Measurements from ENCODE around the gene FNDC3B.

Gene FNDC3B

DNA sequence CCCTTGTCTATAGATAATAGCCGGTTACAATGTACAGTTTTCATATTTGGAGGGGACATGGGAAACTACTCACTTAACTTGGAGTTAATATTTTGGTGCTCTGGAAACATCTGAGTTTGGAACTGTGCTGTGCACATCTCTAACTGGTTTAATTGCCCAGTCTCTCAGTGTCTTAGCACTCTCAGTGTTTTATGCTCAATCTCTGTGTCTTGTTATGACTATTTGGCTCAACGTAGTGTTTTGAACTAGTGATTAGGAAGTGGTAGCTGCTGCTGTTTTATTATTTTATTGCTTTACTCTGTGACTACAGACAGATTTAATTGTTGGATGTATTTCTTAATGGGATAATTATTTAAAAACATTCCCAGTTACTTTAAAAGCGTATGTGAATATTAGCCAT is 17.0 kb downstream of the FNDC3B start:
- no peak overlapping the region for H3K27ac ChIP-seq (ENCODE audit: low read depth, low read length)
- no peaks in the 10 kb centered on the region for H3K9me3 ChIP-seq (ENCODE audit: insufficient read depth, low read length)
- H3K36me3 ChIP-seq (ENCODE audit: low read length): no peaks in the 10 kb centered on the region
- no peak overlapping the region for H3K4me3 ChIP-seq (ENCODE audit: insufficient read depth, low read length, poor library complexity, severe bottlenecking)
- H3K27me3 ChIP-seq (ENCODE audit: low read length): no peaks in the 10 kb centered on the region
- no peak overlapping the region for H3K9ac ChIP-seq (ENCODE audit: low read length)
- no peaks in the 10 kb centered on the region for H3K9me2 ChIP-seq (replicated peaks; ENCODE audit: insufficient read depth, low read length)
- TF ChIP-seq, protein P1, sequence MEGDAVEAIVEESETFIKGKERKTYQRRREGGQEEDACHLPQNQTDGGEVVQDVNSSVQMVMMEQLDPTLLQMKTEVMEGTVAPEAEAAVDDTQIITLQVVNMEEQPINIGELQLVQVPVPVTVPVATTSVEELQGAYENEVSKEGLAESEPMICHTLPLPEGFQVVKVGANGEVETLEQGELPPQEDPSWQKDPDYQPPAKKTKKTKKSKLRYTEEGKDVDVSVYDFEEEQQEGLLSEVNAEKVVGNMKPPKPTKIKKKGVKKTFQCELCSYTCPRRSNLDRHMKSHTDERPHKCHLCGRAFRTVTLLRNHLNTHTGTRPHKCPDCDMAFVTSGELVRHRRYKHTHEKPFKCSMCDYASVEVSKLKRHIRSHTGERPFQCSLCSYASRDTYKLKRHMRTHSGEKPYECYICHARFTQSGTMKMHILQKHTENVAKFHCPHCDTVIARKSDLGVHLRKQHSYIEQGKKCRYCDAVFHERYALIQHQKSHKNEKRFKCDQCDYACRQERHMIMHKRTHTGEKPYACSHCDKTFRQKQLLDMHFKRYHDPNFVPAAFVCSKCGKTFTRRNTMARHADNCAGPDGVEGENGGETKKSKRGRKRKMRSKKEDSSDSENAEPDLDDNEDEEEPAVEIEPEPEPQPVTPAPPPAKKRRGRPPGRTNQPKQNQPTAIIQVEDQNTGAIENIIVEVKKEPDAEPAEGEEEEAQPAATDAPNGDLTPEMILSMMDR (IDR thresholded peaks at IDR 0.05; ENCODE audit: insufficient read depth, low read length, poor library complexity, severe bottlenecking): no peak
- no peak for TF ChIP-seq EZH2phosphoT487 (conservative IDR thresholded peaks at IDR 0.05; ENCODE audit: low read length)
- no peaks in the 10 kb centered on the region for H3K79me2 ChIP-seq (ENCODE audit: insufficient read depth, low read length)
- 0 out of 2 replicates have a peak, but pooled peaks cover 5% of the 10 kb centered on the region for H4K20me1 ChIP-seq (ENCODE audit: low read depth, low read length)
- H3F3A ChIP-seq (ENCODE audit: insufficient read depth): no peaks in the 10 kb centered on the region
- no peak overlapping the region for H2AFZ ChIP-seq (ENCODE audit: low read depth, low read length, severe bottlenecking)
- no peak overlapping the region for H3K4me2 ChIP-seq (ENCODE audit: low read depth, low read length, poor library complexity, severe bottlenecking)

DNA sequence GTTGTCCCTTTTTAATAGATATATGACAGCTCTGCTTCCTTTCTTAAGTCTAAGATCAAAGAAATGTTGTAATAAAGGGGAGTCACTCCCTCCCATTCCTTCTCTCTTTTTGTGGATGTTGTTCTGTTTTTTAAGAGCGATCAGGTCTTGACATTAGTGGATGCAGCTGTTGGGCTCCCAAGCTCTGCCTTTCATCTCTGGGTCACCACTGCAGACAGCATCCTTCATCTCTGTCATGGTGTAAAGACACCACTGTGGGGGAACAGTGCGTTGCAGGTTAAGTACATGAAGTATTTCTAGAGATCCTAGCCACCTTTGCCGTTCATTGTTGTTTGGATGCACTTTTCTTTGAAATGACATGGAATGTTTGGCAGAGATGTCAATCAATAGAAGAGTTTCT is 17.7 kb downstream of the FNDC3B start:
- no peak overlapping the region for H2AFZ ChIP-seq (ENCODE audit: low read depth, low read length, severe bottlenecking)
- H3K27me3 ChIP-seq (ENCODE audit: low read length): no peaks in the 10 kb centered on the region
- no peaks in the 10 kb centered on the region for H3K9me2 ChIP-seq (replicated peaks; ENCODE audit: insufficient read depth, low read length)
- H3K4me3 ChIP-seq (ENCODE audit: insufficient read depth, low read length, poor library complexity, severe bottlenecking): no peak overlapping the region
- H3K79me2 ChIP-seq (ENCODE audit: insufficient read depth, low read length): no peaks in the 10 kb centered on the region
- no peak overlapping the region for H3K27ac ChIP-seq (ENCODE audit: low read depth, low read length)
- TF ChIP-seq, protein P1 (IDR thresholded peaks at IDR 0.05; ENCODE audit: insufficient read depth, low read length, poor library complexity, severe bottlenecking): no peak
- TF ChIP-seq EZH2phosphoT487 (conservative IDR thresholded peaks at IDR 0.05; ENCODE audit: low read length): no peak
- H3F3A ChIP-seq (ENCODE audit: insufficient read depth): no peaks in the 10 kb centered on the region
- H3K36me3 ChIP-seq (ENCODE audit: low read length): no peaks in the 10 kb centered on the region
- no peak overlapping the region for H3K4me2 ChIP-seq (ENCODE audit: low read depth, low read length, poor library complexity, severe bottlenecking)
- H3K9ac ChIP-seq (ENCODE audit: low read length): no peak overlapping the region
- H4K20me1 ChIP-seq (ENCODE audit: low read depth, low read length): 0 out of 2 replicates have a peak, but pooled peaks cover 5% of the 10 kb centered on the region
- no peaks in the 10 kb centered on the region for H3K9me3 ChIP-seq (ENCODE audit: insufficient read depth, low read length)

DNA sequence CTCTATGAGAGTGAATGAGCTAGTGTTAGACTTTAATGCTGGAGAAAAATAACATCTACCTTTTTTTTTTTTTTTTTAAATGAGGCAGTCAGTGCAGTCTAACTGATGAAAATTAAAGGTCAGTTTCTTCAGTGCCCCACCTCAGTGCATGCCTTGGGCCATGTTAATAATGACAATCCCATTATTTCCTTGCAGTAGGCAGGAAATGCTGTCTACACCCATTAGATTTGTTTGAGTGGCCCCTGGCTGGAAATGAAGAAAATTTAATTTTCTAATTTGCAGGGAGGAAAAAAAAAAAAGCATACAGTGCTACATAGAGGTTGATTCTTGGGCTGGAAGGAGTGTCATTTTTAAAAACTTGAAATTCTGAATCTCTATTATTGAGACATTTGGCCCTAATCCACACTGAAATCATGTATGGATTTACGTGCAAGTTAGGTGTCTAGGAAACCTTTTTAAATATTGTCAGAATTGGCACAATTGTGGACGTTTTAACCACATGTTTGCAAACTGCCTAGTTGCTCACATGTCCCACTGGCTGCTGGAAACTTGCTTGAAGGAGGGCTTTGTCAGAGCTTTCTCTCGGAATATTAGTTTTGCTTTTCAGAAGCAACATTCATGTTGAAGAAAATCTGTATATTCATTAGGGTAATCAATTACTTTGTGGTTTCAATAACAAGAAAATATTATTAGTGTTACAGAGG is 18.4 kb downstream of the FNDC3B start:
- H3F3A ChIP-seq (ENCODE audit: insufficient read depth): no peaks in the 10 kb centered on the region
- H3K36me3 ChIP-seq (ENCODE audit: low read length): no peaks in the 10 kb centered on the region
- H3K9ac ChIP-seq (ENCODE audit: low read length): no peak overlapping the region
- H3K9me3 ChIP-seq (ENCODE audit: insufficient read depth, low read length): no peaks in the 10 kb centered on the region
- H3K4me2 ChIP-seq (ENCODE audit: low read depth, low read length, poor library complexity, severe bottlenecking): no peak overlapping the region
- H3K27ac ChIP-seq (ENCODE audit: low read depth, low read length): no peak overlapping the region
- H2AFZ ChIP-seq (ENCODE audit: low read depth, low read length, severe bottlenecking): no peak overlapping the region
- H3K4me3 ChIP-seq (ENCODE audit: insufficient read depth, low read length, poor library complexity, severe bottlenecking): no peak overlapping the region
- no peaks in the 10 kb centered on the region for H3K9me2 ChIP-seq (replicated peaks; ENCODE audit: insufficient read depth, low read length)
- no peak for TF ChIP-seq EZH2phosphoT487 (conservative IDR thresholded peaks at IDR 0.05; ENCODE audit: low read length)
- TF ChIP-seq, protein P1 (IDR thresholded peaks at IDR 0.05; ENCODE audit: insufficient read depth, low read length, poor library complexity, severe bottlenecking): no peak
- no peaks in the 10 kb centered on the region for H3K79me2 ChIP-seq (ENCODE audit: insufficient read depth, low read length)
- H4K20me1 ChIP-seq (ENCODE audit: low read depth, low read length): 0 out of 2 replicates have a peak, but pooled peaks cover 5% of the 10 kb centered on the region
- H3K27me3 ChIP-seq (ENCODE audit: low read length): no peaks in the 10 kb centered on the region

All from SU-DHL-6 (cell line).